Naive B cell (primary cell): ENCODE measurements around the gene MAPT. TPM values are rescaled to one million over a fixed set of nuclear protein-coding genes. Genes with fewer than 3 reads are reported as not detected.
A peak's percentile ranks its signal among the peaks of the same experiment; 100 is the strongest.

Experiments used
- ATAC-seq, 2 donors: fragments of 150-1000 bp; cut with Tn5 transposase; 2 replicates each; pipeline ENCODE4 v1.10.0; 2021; ENCODE audit warnings: low read depth in 2 of 2, mild to moderate bottlenecking in 2 of 2, moderate library complexity in 2 of 2
- DNase-seq: peaks from one replicate; pipeline ENCODE4 v3.0.0; 2022
- H3K27ac Mint-ChIP-seq, 6 donors: one replicate each; pipeline ENCODE4 v1.8.0; 2020 to 2022; ENCODE audit warnings: mild to moderate bottlenecking in 6 of 6, mixed read lengths in 6 of 6, moderate library complexity in 5 of 6, inconsistent platforms in 2 of 6
- H3K27me3 Mint-ChIP-seq, 3 donors: one replicate each; pipeline ENCODE4 v1.8.0; 2021 to 2022; ENCODE audit warnings: mixed read lengths in 3 of 3, mild to moderate bottlenecking in 1 of 3
- H3K36me3 Mint-ChIP-seq, 2 donors: one replicate each; pipeline ENCODE4 v1.8.0; 2020 to 2022; ENCODE audit warnings: mixed read lengths in 2 of 2, inconsistent platforms in 1 of 2, mild to moderate bottlenecking in 1 of 2
- H3K4me1 Mint-ChIP-seq, 3 donors: one replicate each; pipeline ENCODE4 v1.8.0; 2020 to 2022; ENCODE audit warnings: mixed read lengths in 3 of 3, inconsistent platforms in 1 of 3, mild to moderate bottlenecking in 1 of 3, moderate library complexity in 1 of 3
- H3K4me3 Mint-ChIP-seq, 8 donors: one replicate each; pipeline ENCODE4 v1.8.0; 2020 to 2022; ENCODE audit warnings: mild to moderate bottlenecking in 8 of 8, mixed read lengths in 8 of 8, moderate library complexity in 8 of 8, inconsistent platforms in 2 of 8
- H3K9me3 Mint-ChIP-seq, 7 donors: one replicate each; pipeline ENCODE4 v1.8.0; 2020 to 2022; ENCODE audit warnings: mixed read lengths in 7 of 7, mild to moderate bottlenecking in 5 of 7, inconsistent platforms in 2 of 7, moderate library complexity in 1 of 7
- polyA plus RNA-seq, 6 donors: library from polyadenylated mRNA; unstranded; fragments of 300-500 nt; fragmentation: Illumina TruSeq; gene quantifications; one replicate each; pipeline ENCODE4 v1.2.3, GENCODE V29; 2021; ENCODE audit warnings: low read depth in 6 of 6

The MAPT gene
- polyA plus RNA-seq, 6 donors from 2014 or later: 0.10 to 0.29 TPM; not detected in 4

GRCh38 chr17:45941395-45941794, 47.0 kb downstream of the MAPT start:
- DNase-seq (no peak), ATAC-seq (no peak)
- Mint-ChIP-seq H3K9me3 (no peaks in the 10 kb centered on the region), H3K4me3 (no peak overlapping the region), H3K4me1 (peaks cover 0 to 6% (median 0%) of the 10 kb centered on the region in 3 donors), H3K27ac (no peak overlapping the region), H3K27me3 (peaks cover 36 to 76% (median 69%) of the 10 kb centered on the region in 3 donors), H3K36me3 (no peaks in the 10 kb centered on the region)

- ATAC-seq: no peak
- H3K4me3 Mint-ChIP-seq: no peak overlapping the region
- H3K27ac Mint-ChIP-seq: no peak overlapping the region
- H3K27me3 Mint-ChIP-seq: peaks cover 39 to 67% (median 67%) of the 10 kb centered on the region in 3 donors
- peaks cover 0 to 6% (median 0%) of the 10 kb centered on the region in 3 donors for H3K4me1 Mint-ChIP-seq
- no peak for DNase-seq
- no peaks in the 10 kb centered on the region for H3K9me3 Mint-ChIP-seq
- no peaks in the 10 kb centered on the region for H3K36me3 Mint-ChIP-seq
These were observed 47.9 kb downstream of the MAPT start for GRCh38 chr17:45942284-45942683.

GRCh38 chr17:45946841-45947256, 52.5 kb downstream of the MAPT start:
- no peak for ATAC-seq
- Mint-ChIP-seq H3K36me3 (no peaks in the 10 kb centered on the region), H3K4me1 (peaks cover under 1 to 9% (median 4%) of the 10 kb centered on the region in 3 donors), H3K4me3 (no peak overlapping the region), H3K27ac (no peak overlapping the region), H3K9me3 (no peaks in the 10 kb centered on the region), H3K27me3 (peaks cover 43 to 78% (median 61%) of the 10 kb centered on the region in 3 donors)
- no peak for DNase-seq

- H3K27ac Mint-ChIP-seq: peak overlapping the region in 1 of 6 donors; percentile 64
- no peaks in the 10 kb centered on the region for H3K9me3 Mint-ChIP-seq
- ATAC-seq (no peak), DNase-seq (no peak)
- peak overlapping the region in 1 of 8 donors; percentile 34 for H3K4me3 Mint-ChIP-seq
- H3K27me3 Mint-ChIP-seq: peaks cover 42 to 79% (median 57%) of the 10 kb centered on the region in 3 donors
- peaks cover 0 to 9% (median 4%) of the 10 kb centered on the region in 3 donors for H3K4me1 Mint-ChIP-seq
- H3K36me3 Mint-ChIP-seq: no peaks in the 10 kb centered on the region
These were observed 54.1 kb downstream of the MAPT start for GRCh38 chr17:45948498-45948880.

GRCh38 chr17:45948881-45949624, 54.7 kb downstream of the MAPT start:
- H3K4me1 Mint-ChIP-seq: peaks cover 0 to 9% (median 4%) of the 10 kb centered on the region in 3 donors
- H3K27ac Mint-ChIP-seq: no peak overlapping the region
- peak overlapping the region in 6 of 8 donors; percentile 28 to 77 (median 44) for H3K4me3 Mint-ChIP-seq
- peak; percentile 82 to 89 for ATAC-seq
- H3K36me3 Mint-ChIP-seq: no peaks in the 10 kb centered on the region
- H3K27me3 Mint-ChIP-seq: peaks cover 37 to 78% (median 51%) of the 10 kb centered on the region in 3 donors
- no peaks in the 10 kb centered on the region for H3K9me3 Mint-ChIP-seq
- DNase-seq: peak; percentile 17

- Mint-ChIP-seq H3K4me1 (peaks cover 0 to 9% (median 4%) of the 10 kb centered on the region in 3 donors), H3K9me3 (no peaks in the 10 kb centered on the region), H3K27ac (peak overlapping the region in 1 of 6 donors; percentile 33), H3K27me3 (peaks cover 33 to 73% (median 44%) of the 10 kb centered on the region in 3 donors), H3K36me3 (no peaks in the 10 kb centered on the region), H3K4me3 (no peak overlapping the region)
- no peak for DNase-seq
- ATAC-seq: no peak
These were observed 55.5 kb downstream of the MAPT start for GRCh38 chr17:45949755-45950320.

DNA sequence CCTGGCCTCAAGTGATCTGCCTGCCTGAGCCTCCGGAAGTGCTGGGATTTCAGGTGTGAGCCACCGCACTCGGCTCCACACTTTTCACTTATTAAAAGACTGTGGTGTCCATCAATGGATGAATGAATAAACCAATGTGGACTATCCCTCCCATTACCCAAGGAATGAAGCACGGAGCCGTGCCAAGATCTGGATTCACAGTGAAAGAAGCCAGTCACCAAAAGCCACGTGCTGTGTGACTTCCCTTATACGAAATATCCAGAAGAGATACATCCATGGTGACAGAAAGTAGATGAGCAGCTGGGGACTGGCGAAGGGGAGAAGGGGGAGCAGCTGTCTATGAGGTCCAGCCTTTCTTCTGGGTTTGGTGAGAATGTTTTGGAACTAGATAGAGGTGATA, 56.5 kb downstream of the MAPT start:
- Mint-ChIP-seq H3K27me3 (peaks cover 31 to 72% (median 43%) of the 10 kb centered on the region in 3 donors), H3K9me3 (no peaks in the 10 kb centered on the region), H3K4me1 (peaks cover 0 to 9% (median 4%) of the 10 kb centered on the region in 3 donors), H3K27ac (peak overlapping the region in 1 of 6 donors; percentile 33), H3K4me3 (peak overlapping the region in 1 of 8 donors; percentile 55), H3K36me3 (no peaks in the 10 kb centered on the region)
- no peak for DNase-seq
- no peak for ATAC-seq

DNA sequence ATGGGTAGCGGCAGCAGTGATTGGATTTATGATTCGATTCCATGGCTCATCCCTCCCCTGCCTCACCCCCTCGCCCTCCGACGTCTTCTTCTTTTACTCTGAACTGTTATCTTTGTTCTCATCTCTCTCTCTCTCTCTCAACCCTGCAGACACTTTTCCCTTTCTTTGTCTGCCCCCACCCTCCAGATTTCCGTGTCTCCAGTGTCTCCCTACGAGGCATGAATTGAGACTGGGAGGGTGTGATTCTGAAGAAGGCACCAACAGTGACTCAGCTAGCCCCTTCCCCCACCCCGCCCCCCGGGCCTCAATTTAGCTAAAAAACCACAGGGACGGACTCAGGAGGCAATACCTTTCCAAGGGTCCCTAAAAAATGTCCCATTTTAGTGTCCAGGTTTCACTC, 57.0 kb downstream of the MAPT start:
- Mint-ChIP-seq H3K4me1 (peaks cover 0 to 9% (median 4%) of the 10 kb centered on the region in 3 donors), H3K4me3 (no peak overlapping the region), H3K27me3 (peaks cover 31 to 70% (median 41%) of the 10 kb centered on the region in 3 donors), H3K27ac (no peak overlapping the region), H3K36me3 (no peaks in the 10 kb centered on the region), H3K9me3 (no peaks in the 10 kb centered on the region)
- no peak for DNase-seq
- no peak for ATAC-seq

- Mint-ChIP-seq H3K27me3 (peaks cover 26 to 66% (median 41%) of the 10 kb centered on the region in 3 donors), H3K27ac (no peak overlapping the region), H3K36me3 (no peaks in the 10 kb centered on the region), H3K9me3 (no peaks in the 10 kb centered on the region), H3K4me1 (peaks cover 0 to 9% (median 4%) of the 10 kb centered on the region in 3 donors), H3K4me3 (no peak overlapping the region)
- no peak for ATAC-seq
- no peak for DNase-seq
These were observed 57.6 kb downstream of the MAPT start for GRCh38 chr17:45951941-45952340.

DNA sequence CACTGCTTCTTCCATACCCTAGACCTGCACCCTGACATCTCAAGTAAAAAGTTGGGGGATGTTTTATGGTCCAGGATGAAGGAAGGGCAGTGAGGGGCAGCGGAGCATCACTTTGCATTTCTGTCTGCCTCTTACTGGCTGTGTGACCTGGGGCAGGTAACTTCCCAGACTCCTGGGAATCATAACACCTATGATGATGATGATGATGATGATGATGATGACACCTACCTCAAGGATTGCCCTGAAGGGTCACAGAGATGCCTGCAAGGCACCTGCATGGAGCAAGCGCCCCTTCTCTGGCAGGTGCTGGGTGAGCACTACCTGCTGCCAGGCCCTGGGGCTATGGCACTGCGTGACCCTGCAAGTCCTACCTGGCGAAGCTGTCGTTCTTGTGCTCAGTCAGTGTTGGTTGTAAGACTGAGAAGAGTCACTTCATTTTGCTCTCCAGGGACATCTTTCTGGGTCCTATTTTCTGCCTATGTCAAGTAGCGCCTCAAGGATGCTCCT, 58.5 kb downstream of the MAPT start:
- Mint-ChIP-seq H3K36me3 (no peaks in the 10 kb centered on the region), H3K27ac (no peak overlapping the region), H3K9me3 (no peaks in the 10 kb centered on the region), H3K4me3 (no peak overlapping the region), H3K4me1 (peaks cover 0 to 9% (median 4%) of the 10 kb centered on the region in 3 donors), H3K27me3 (peaks cover 24 to 64% (median 41%) of the 10 kb centered on the region in 3 donors)
- DNase-seq: no peak
- no peak for ATAC-seq

- Mint-ChIP-seq H3K4me1 (peaks cover 0 to 9% (median 4%) of the 10 kb centered on the region in 3 donors), H3K9me3 (no peaks in the 10 kb centered on the region), H3K36me3 (no peaks in the 10 kb centered on the region), H3K27me3 (peaks cover 24 to 64% (median 41%) of the 10 kb centered on the region in 3 donors), H3K4me3 (no peak overlapping the region), H3K27ac (no peak overlapping the region)
- DNase-seq (no peak), ATAC-seq (no peak)
These were observed 59.2 kb downstream of the MAPT start for GRCh38 chr17:45953561-45953960.

- Mint-ChIP-seq H3K9me3 (no peaks in the 10 kb centered on the region), H3K27me3 (peaks cover 15 to 51% (median 34%) of the 10 kb centered on the region in 3 donors), H3K4me1 (no peaks in the 10 kb centered on the region), H3K27ac (no peak overlapping the region), H3K4me3 (no peak overlapping the region), H3K36me3 (no peaks in the 10 kb centered on the region)
- ATAC-seq: no peak
- DNase-seq: no peak
These were observed 60.6 kb downstream of the MAPT start for GRCh38 chr17:45954914-45955313.

DNA sequence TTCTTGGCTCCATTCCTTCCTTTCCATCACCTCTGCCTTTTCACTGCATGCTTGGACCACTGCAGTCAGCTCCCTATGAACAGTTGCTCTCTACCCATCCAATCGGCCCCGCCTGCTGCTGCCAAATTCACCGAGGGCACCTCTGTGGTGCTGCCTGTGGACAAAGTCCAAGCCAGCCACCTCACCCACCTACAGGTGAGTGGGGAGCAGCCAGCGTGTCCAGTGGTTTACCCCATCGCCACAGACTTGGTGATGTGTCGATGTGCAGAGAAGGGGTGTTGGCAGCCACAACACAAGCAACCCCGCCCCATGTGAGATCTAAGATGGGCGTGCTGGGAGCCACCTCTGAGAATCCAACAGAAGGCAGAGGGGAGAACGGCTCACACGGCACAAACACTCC, 61.0 kb downstream of the MAPT start:
- DNase-seq (no peak), ATAC-seq (no peak)
- H3K9me3 Mint-ChIP-seq: no peaks in the 10 kb centered on the region
- no peak overlapping the region for H3K4me3 Mint-ChIP-seq
- no peak overlapping the region for H3K27ac Mint-ChIP-seq
- H3K36me3 Mint-ChIP-seq: no peaks in the 10 kb centered on the region
- H3K4me1 Mint-ChIP-seq: no peaks in the 10 kb centered on the region
- peaks cover 14 to 47% (median 29%) of the 10 kb centered on the region in 3 donors for H3K27me3 Mint-ChIP-seq

- H3K9me3 Mint-ChIP-seq: no peaks in the 10 kb centered on the region
- no peak for DNase-seq
- no peaks in the 10 kb centered on the region for H3K36me3 Mint-ChIP-seq
- H3K27me3 Mint-ChIP-seq: peaks cover 9 to 39% (median 22%) of the 10 kb centered on the region in 3 donors
- no peak overlapping the region for H3K4me3 Mint-ChIP-seq
- no peaks in the 10 kb centered on the region for H3K4me1 Mint-ChIP-seq
- no peak for ATAC-seq
- peak overlapping the region in 1 of 6 donors; percentile 78 for H3K27ac Mint-ChIP-seq
These were observed 61.7 kb downstream of the MAPT start for GRCh38 chr17:45956090-45956489.
